ENCODE results near the gene HECW1. TPM values are rescaled to one million over a fixed set of nuclear protein-coding genes. Genes with fewer than 3 reads are reported as not detected.

HECW1 gene
- total RNA-seq, 1 experiment from 2014 or later: 1.8 TPM

DNA sequence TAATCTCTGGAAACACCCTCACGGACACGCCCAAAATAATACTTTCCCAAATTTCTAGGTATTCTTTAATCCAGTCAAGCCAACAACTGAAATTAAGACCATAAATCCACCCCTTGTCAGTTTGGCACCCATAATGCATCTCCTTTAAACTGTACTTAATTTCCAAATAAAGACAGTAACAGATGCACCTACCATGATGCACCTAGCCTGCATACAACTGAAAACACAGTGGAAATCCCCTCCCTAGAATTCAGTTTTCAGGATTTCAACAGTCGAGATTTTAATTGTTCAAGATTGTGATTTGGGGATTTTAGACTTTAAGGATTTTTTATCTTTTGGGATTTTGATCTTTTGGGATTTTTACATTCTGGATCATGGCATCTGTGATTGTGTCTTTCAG, 487.6 kb downstream of the HECW1 start:
- H3K36me3 Mint-ChIP-seq (ENCODE audit: insufficient read depth, unreplicated experiment): no peaks in the 10 kb centered on the region
- no peak overlapping the region for H3K4me3 Mint-ChIP-seq (ENCODE audit: unreplicated experiment)
- H3K27me3 ChIP-seq (replicated peaks; ENCODE audit: control insufficient read depth, insufficient read depth, low read length): no peaks in the 10 kb centered on the region
- no TSS peak for BruUV-seq (replicated peaks)
- peaks cover 12% of the 10 kb centered on the region for H3K9me3 Mint-ChIP-seq (ENCODE audit: unreplicated experiment)
- TF ChIP-seq CTCF (IDR thresholded peaks at IDR 0.05; ENCODE audit: insufficient read depth in 1 of 2, low read depth in 1 of 2, low read length in 1 of 2, severe bottlenecking in 1 of 2, unreplicated experiment in 1 of 2): no peak
- CTCF ChIA-PET: no interaction called here
- no peaks in the 10 kb centered on the region for H3K4me1 ChIP-seq
- H3K27me3 Mint-ChIP-seq (ENCODE audit: insufficient read depth, unreplicated experiment): no peaks in the 10 kb centered on the region
- DNase-seq: no peak
- H3K27ac Mint-ChIP-seq (ENCODE audit: unreplicated experiment): no peak overlapping the region
- intact Hi-C loops (cut with micrococcal nuclease; ENCODE audit: unreplicated experiment): no loop called here
- H3K36me3 ChIP-seq (ENCODE audit: control insufficient read depth, insufficient read depth, low read length): no peaks in the 10 kb centered on the region
- no peak overlapping the region for H3K4me3 ChIP-seq (ENCODE audit: low read depth, low read length)
- no peaks in the 10 kb centered on the region for H3K4me1 Mint-ChIP-seq (ENCODE audit: low read depth, unreplicated experiment)
- POLR2A ChIA-PET: no interaction called here
- H3K9me3 ChIP-seq: peaks cover 3% of the 10 kb centered on the region; the same call in 1 of the 2 replicates

GRCh38 chr7:43602256-43602655, 489.8 kb downstream of the HECW1 start:
- BruUV-seq (replicated peaks): no TSS peak

GRCh38 chr7:43604251-43604650, 491.8 kb downstream of the HECW1 start:
- no TSS peak for BruUV-seq (replicated peaks)
- DNase-seq: no peak
- Histone ChIP-seq H3K4me3 (ENCODE audit: low read depth, low read length) (no peak overlapping the region), H3K9me3 (peaks cover 3% of the 10 kb centered on the region; the same call in 1 of the 2 replicates), H3K36me3 (ENCODE audit: control insufficient read depth, insufficient read depth, low read length) (no peaks in the 10 kb centered on the region; the same call in 1 of the 2 replicates), H3K4me1 (no peaks in the 10 kb centered on the region), H3K27me3 (replicated peaks; ENCODE audit: control insufficient read depth, insufficient read depth, low read length) (no peaks in the 10 kb centered on the region)
- peaks cover 11% of the 10 kb centered on the region for H3K36me3 Mint-ChIP-seq (ENCODE audit: insufficient read depth, unreplicated experiment)
- no peak for TF ChIP-seq CTCF (IDR thresholded peaks at IDR 0.05; ENCODE audit: insufficient read depth in 1 of 2, low read depth in 1 of 2, low read length in 1 of 2, severe bottlenecking in 1 of 2, unreplicated experiment in 1 of 2)
- peaks cover 13% of the 10 kb centered on the region for H3K9me3 Mint-ChIP-seq (ENCODE audit: unreplicated experiment)
- no peak overlapping the region for H3K27ac Mint-ChIP-seq (ENCODE audit: unreplicated experiment)
- no peaks in the 10 kb centered on the region for H3K27me3 Mint-ChIP-seq (ENCODE audit: insufficient read depth, unreplicated experiment)
- no peaks in the 10 kb centered on the region for H3K4me1 Mint-ChIP-seq (ENCODE audit: low read depth, unreplicated experiment)
- CTCF ChIA-PET: no interaction called here
- no peak overlapping the region for H3K4me3 Mint-ChIP-seq (ENCODE audit: unreplicated experiment)
- intact Hi-C loops (cut with micrococcal nuclease; ENCODE audit: unreplicated experiment): no loop called here
- POLR2A ChIA-PET: interaction anchor here (1.0 kb wide), 1 partner anchor 21 kb away, joined by 7 read pairs; the partner anchor contains the start of gene STK17A

More at GRCh38 chr7:43602256-43602655, 489.8 kb downstream of the HECW1 start:
- H3K4me3 ChIP-seq (ENCODE audit: low read depth, low read length): no peak overlapping the region
- no peaks in the 10 kb centered on the region for H3K36me3 Mint-ChIP-seq (ENCODE audit: insufficient read depth, unreplicated experiment)
- intact Hi-C loops (cut with micrococcal nuclease; ENCODE audit: unreplicated experiment): no loop called here
- TF ChIP-seq CTCF (IDR thresholded peaks at IDR 0.05; ENCODE audit: insufficient read depth in 1 of 2, low read depth in 1 of 2, low read length in 1 of 2, severe bottlenecking in 1 of 2, unreplicated experiment in 1 of 2): no peak
- POLR2A ChIA-PET: no interaction called here
- no peaks in the 10 kb centered on the region for H3K4me1 ChIP-seq
- no peaks in the 10 kb centered on the region for H3K27me3 Mint-ChIP-seq (ENCODE audit: insufficient read depth, unreplicated experiment)
- no peak overlapping the region for H3K27ac Mint-ChIP-seq (ENCODE audit: unreplicated experiment)
- no peaks in the 10 kb centered on the region for H3K4me1 Mint-ChIP-seq (ENCODE audit: low read depth, unreplicated experiment)
- peaks cover 3% of the 10 kb centered on the region; the same call in 1 of the 2 replicates for H3K9me3 ChIP-seq
- no peak for DNase-seq
- no peaks in the 10 kb centered on the region for H3K27me3 ChIP-seq (replicated peaks; ENCODE audit: control insufficient read depth, insufficient read depth, low read length)
- no peak overlapping the region for H3K4me3 Mint-ChIP-seq (ENCODE audit: unreplicated experiment)
- CTCF ChIA-PET: interaction anchor here (1.3 kb wide), 1 partner anchor 19 kb away, joined by 3 read pairs; the partner anchor contains the start of gene STK17A
- peaks cover 13% of the 10 kb centered on the region for H3K9me3 Mint-ChIP-seq (ENCODE audit: unreplicated experiment)
- H3K36me3 ChIP-seq (ENCODE audit: control insufficient read depth, insufficient read depth, low read length): no peaks in the 10 kb centered on the region
